ENCODE results near the gene MAP2K5. TPM values are rescaled to one million over a fixed set of nuclear protein-coding genes. Genes with fewer than 3 reads are reported as not detected.

Gene MAP2K5
- total RNA-seq, 1 donor from 2014 or later: 29.0 TPM

GRCh38 chr15:67674983-67675382, 132.5 kb downstream of the MAP2K5 start:
- DNase-seq: no peak
- Mint-ChIP-seq H3K27ac (ENCODE audit: unreplicated experiment) (no peak overlapping the region), H3K9me3 (ENCODE audit: unreplicated experiment) (no peaks in the 10 kb centered on the region), H3K4me3 (ENCODE audit: unreplicated experiment) (no peak overlapping the region), H3K27me3 (ENCODE audit: unreplicated experiment) (no peaks in the 10 kb centered on the region), H3K36me3 (ENCODE audit: unreplicated experiment) (no peaks in the 10 kb centered on the region), H3K4me1 (ENCODE audit: low read depth, unreplicated experiment) (no peaks in the 10 kb centered on the region)
- TF ChIP-seq CTCF (IDR thresholded peaks at IDR 0.05; ENCODE audit: partially characterized antibody, unreplicated experiment): no peak

GRCh38 chr15:67678089-67678488, 135.6 kb downstream of the MAP2K5 start:
- Mint-ChIP-seq H3K27me3 (ENCODE audit: unreplicated experiment) (no peaks in the 10 kb centered on the region), H3K4me3 (ENCODE audit: unreplicated experiment) (no peak overlapping the region), H3K36me3 (ENCODE audit: unreplicated experiment) (no peaks in the 10 kb centered on the region), H3K27ac (ENCODE audit: unreplicated experiment) (no peak overlapping the region), H3K9me3 (ENCODE audit: unreplicated experiment) (no peaks in the 10 kb centered on the region), H3K4me1 (ENCODE audit: low read depth, unreplicated experiment) (no peaks in the 10 kb centered on the region)
- TF ChIP-seq CTCF (IDR thresholded peaks at IDR 0.05; ENCODE audit: partially characterized antibody, unreplicated experiment): no peak
- no peak for DNase-seq

- Mint-ChIP-seq H3K4me3 (ENCODE audit: unreplicated experiment) (no peak overlapping the region), H3K9me3 (ENCODE audit: unreplicated experiment) (peaks cover 2% of the 10 kb centered on the region), H3K36me3 (ENCODE audit: unreplicated experiment) (no peaks in the 10 kb centered on the region), H3K27ac (ENCODE audit: unreplicated experiment) (no peak overlapping the region), H3K27me3 (ENCODE audit: unreplicated experiment) (no peaks in the 10 kb centered on the region), H3K4me1 (ENCODE audit: low read depth, unreplicated experiment) (no peaks in the 10 kb centered on the region)
- no peak for DNase-seq
- TF ChIP-seq CTCF (IDR thresholded peaks at IDR 0.05; ENCODE audit: partially characterized antibody, unreplicated experiment): no peak
These were observed 136.5 kb downstream of the MAP2K5 start for GRCh38 chr15:67678993-67679392.

GRCh38 chr15:67680641-67681040, 138.1 kb downstream of the MAP2K5 start:
- Mint-ChIP-seq H3K4me1 (ENCODE audit: low read depth, unreplicated experiment) (no peaks in the 10 kb centered on the region), H3K27me3 (ENCODE audit: unreplicated experiment) (no peaks in the 10 kb centered on the region), H3K9me3 (ENCODE audit: unreplicated experiment) (peaks cover 2% of the 10 kb centered on the region), H3K36me3 (ENCODE audit: unreplicated experiment) (peaks cover 13% of the 10 kb centered on the region), H3K4me3 (ENCODE audit: unreplicated experiment) (no peak overlapping the region), H3K27ac (ENCODE audit: unreplicated experiment) (no peak overlapping the region)
- DNase-seq: no peak
- TF ChIP-seq CTCF (IDR thresholded peaks at IDR 0.05; ENCODE audit: partially characterized antibody, unreplicated experiment): no peak

- DNase-seq: no peak
- H3K9me3 Mint-ChIP-seq (ENCODE audit: unreplicated experiment): peaks cover 2% of the 10 kb centered on the region
- peaks cover 18% of the 10 kb centered on the region for H3K36me3 Mint-ChIP-seq (ENCODE audit: unreplicated experiment)
- no peaks in the 10 kb centered on the region for H3K4me1 Mint-ChIP-seq (ENCODE audit: low read depth, unreplicated experiment)
- H3K4me3 Mint-ChIP-seq (ENCODE audit: unreplicated experiment): no peak overlapping the region
- H3K27ac Mint-ChIP-seq (ENCODE audit: unreplicated experiment): no peak overlapping the region
- TF ChIP-seq CTCF (IDR thresholded peaks at IDR 0.05; ENCODE audit: partially characterized antibody, unreplicated experiment): no peak
- peaks cover 2% of the 10 kb centered on the region for H3K27me3 Mint-ChIP-seq (ENCODE audit: unreplicated experiment)
These were observed 142.6 kb downstream of the MAP2K5 start for GRCh38 chr15:67685008-67685599.
